Activated CD4-positive, alpha-beta memory T cell treated with anti-CD3 and anti-CD28 coated beads for 36 hours (primary cell): ENCODE data around the gene UCHL3. TPM values are rescaled to one million over a fixed set of nuclear protein-coding genes. Genes with fewer than 3 reads are reported as not detected.

Source experiments
- CTCF ChIA-PET: fragments of 350-600 bp; sonication (Branson Sonifier 250); formaldehyde crosslinking; loops from one replicate; lab custom pipeline; 2021; ENCODE audit warnings: antibody characterized with exemption, inconsistent platforms; lab: Charles Lee
- POLR2A ChIA-PET: fragments of 350-600 bp; sonication (Branson Sonifier 250); formaldehyde crosslinking; loops from one replicate; lab custom pipeline; 2021; ENCODE audit warnings: antibody characterized with exemption; lab: Charles Lee
- DNase-seq: peaks from one replicate; pipeline ENCODE4 v3.0.0-alpha.2; 2020
- H3K27ac Mint-ChIP-seq: one replicate; pipeline ENCODE4 v1.8.0; 2021; ENCODE audit warnings: mixed read lengths
- H3K27me3 Mint-ChIP-seq: one replicate; pipeline ENCODE4 v1.8.0; 2021; ENCODE audit warnings: mixed read lengths
- H3K36me3 Mint-ChIP-seq: one replicate; pipeline ENCODE4 v1.8.0; 2021; ENCODE audit warnings: mixed read lengths
- H3K4me1 Mint-ChIP-seq: one replicate; pipeline ENCODE4 v1.8.0; 2021; ENCODE audit warnings: low read depth, mixed read lengths
- H3K4me3 Mint-ChIP-seq: one replicate; pipeline ENCODE4 v1.8.0; 2021; ENCODE audit warnings: mild to moderate bottlenecking, mixed read lengths
- H3K9me3 Mint-ChIP-seq: one replicate; pipeline ENCODE4 v1.8.0; 2021; ENCODE audit warnings: mixed read lengths
- intact Hi-C: fragments of 100-400 bp; cut with micrococcal nuclease; formaldehyde crosslinking; loops from one replicate; pipeline ENCODE4 v1.15.1; 2023
- total RNA-seq, 2 experiments: library from RNA; stranded (reverse); gene quantifications; one replicate each; pipeline ENCODE4 v1.2.3, GENCODE V29; 2021

The UCHL3 gene
- total RNA-seq, 2 experiments from 2014 or later = 39.1 to 42.6 TPM

GRCh38 chr13:75636436-75637180 lies 87.0 kb downstream of the UCHL3 start:
- Mint-ChIP-seq H3K9me3 (no peaks in the 10 kb centered on the region), H3K36me3 (no peaks in the 10 kb centered on the region), H3K27me3 (peaks cover 10% of the 10 kb centered on the region), H3K4me1 (peaks cover 10% of the 10 kb centered on the region), H3K27ac (no peak overlapping the region), H3K4me3 (peak overlapping the region; percentile 74)
- intact Hi-C loops = loop anchor here (1.0 to 10.0 kb wide), 2 partner anchors 87 to 272 kb away; partner anchors contain the start of gene UCHL3
- ChIA-PET POLR2A (no interaction called here), CTCF (no interaction called here)
- DNase-seq = peak; percentile 56

DNA sequence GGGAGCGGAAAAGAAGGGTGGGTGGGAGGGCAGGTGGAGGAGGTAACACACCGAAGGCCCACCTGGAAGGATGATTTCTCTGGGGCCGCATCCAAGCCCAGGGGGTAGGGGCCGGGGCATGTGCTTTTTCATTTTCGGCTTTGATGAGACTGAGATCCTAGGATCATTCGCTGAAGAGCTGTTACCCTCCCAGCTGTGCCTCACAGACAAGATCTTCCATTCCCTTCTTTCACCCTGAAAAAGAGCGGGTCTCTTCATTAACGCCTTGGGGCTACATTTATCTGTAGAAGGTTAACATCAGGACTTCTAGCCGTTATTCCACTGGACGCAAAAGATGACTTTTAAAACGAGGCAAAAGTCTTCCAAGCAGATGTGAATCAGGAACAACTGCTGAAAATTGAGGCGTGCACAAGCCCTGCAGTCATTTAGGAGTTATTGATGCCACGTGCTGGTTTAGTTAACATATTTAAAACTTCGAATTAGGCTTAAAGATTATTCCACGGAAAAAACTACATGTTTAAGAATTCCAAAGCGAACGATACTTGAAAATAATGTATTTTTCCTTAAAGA lies 87.7 kb downstream of the UCHL3 start:
- intact Hi-C loops = loop anchor here (10.0 kb wide), 1 partner anchor 272 kb away; no protein-coding TSS in a partner anchor
- POLR2A ChIA-PET = no interaction called here
- no peaks in the 10 kb centered on the region for H3K36me3 Mint-ChIP-seq
- H3K4me3 Mint-ChIP-seq = peak overlapping the region; percentile 74
- CTCF ChIA-PET = no interaction called here
- H3K9me3 Mint-ChIP-seq = no peaks in the 10 kb centered on the region
- H3K27me3 Mint-ChIP-seq = peaks cover 10% of the 10 kb centered on the region
- no peak for DNase-seq
- H3K4me1 Mint-ChIP-seq = peaks cover 10% of the 10 kb centered on the region
- H3K27ac Mint-ChIP-seq = no peak overlapping the region

DNA sequence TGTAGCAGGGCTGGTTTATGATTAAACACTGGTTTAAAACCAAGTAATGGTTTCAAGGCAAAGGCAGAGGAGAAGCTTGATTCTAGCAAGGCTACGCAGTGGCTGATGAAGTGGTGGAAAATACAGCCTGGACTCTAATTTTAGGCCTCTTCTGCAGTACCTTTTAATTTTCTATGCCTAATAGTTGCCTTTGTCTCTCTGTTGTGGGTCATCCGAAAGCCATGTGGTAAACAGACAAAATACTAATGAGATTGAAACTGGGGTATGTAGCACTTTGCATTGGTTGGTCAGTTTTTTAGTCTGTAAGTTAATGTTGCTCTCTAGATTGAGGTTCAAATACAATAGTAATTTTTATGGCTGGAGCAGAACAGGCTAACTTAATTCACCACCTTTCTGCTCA lies 89.9 kb downstream of the UCHL3 start:
- POLR2A ChIA-PET = no interaction called here
- intact Hi-C loops = loop anchor here (10.0 kb wide), 1 partner anchor 275 kb away; no protein-coding TSS in a partner anchor
- no peaks in the 10 kb centered on the region for H3K36me3 Mint-ChIP-seq
- CTCF ChIA-PET = no interaction called here
- no peaks in the 10 kb centered on the region for H3K9me3 Mint-ChIP-seq
- H3K27ac Mint-ChIP-seq = no peak overlapping the region
- DNase-seq = no peak
- peaks cover 10% of the 10 kb centered on the region for H3K27me3 Mint-ChIP-seq
- H3K4me3 Mint-ChIP-seq = no peak overlapping the region
- H3K4me1 Mint-ChIP-seq = peaks cover 5% of the 10 kb centered on the region

DNA sequence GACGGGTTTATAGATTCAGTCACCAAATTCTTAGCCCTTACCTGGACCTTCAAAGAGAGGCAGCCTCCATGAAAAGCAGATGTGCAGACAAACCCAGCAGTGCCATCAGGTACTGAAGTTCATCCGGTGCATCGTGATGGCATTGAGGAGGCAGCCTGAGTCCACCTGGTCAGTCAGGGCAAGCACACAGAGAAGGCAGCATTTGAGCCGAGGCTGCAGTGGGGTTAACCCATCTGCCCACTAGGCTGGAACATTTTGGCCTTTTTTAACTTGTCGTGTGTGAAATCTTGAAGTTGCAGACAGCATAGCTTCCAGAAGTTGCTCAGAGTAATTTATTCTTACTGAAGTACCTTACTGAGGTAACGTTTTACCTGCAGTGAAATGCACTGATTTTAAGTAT lies 91.4 kb downstream of the UCHL3 start:
- no peaks in the 10 kb centered on the region for H3K9me3 Mint-ChIP-seq
- peaks cover 10% of the 10 kb centered on the region for H3K27me3 Mint-ChIP-seq
- intact Hi-C loops = no loop called here
- no peak overlapping the region for H3K27ac Mint-ChIP-seq
- H3K4me3 Mint-ChIP-seq = no peak overlapping the region
- ChIA-PET CTCF (no interaction called here), POLR2A (no interaction called here)
- peaks cover 5% of the 10 kb centered on the region for H3K4me1 Mint-ChIP-seq
- no peaks in the 10 kb centered on the region for H3K36me3 Mint-ChIP-seq
- no peak for DNase-seq

DNA sequence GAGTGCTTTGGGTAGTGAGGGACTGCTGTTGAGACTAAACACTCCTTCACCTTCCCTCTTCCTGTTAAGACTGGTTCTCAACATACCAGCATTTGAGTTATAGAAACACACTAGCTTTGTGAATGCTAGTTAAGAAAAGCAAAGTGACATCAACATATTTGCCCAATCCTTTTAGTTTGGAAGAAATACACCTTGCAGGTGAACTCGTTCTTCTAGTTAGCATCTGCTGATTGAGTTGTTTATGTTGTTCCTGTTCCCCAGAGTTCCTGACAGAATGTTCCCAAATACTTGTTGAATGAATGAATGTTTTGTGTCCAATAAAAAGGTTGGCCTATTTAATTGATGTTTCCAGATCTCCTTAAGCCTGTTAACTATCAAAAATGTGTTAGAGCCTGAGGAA lies 93.6 kb downstream of the UCHL3 start:
- ChIA-PET CTCF (no interaction called here), POLR2A (no interaction called here)

GRCh38 chr13:75643693-75644092 lies 94.1 kb downstream of the UCHL3 start:
- Mint-ChIP-seq H3K4me3 (no peak overlapping the region), H3K36me3 (peaks cover 2% of the 10 kb centered on the region), H3K4me1 (no peaks in the 10 kb centered on the region), H3K27me3 (no peaks in the 10 kb centered on the region), H3K27ac (no peak overlapping the region), H3K9me3 (no peaks in the 10 kb centered on the region)
- no peak for DNase-seq
- CTCF ChIA-PET = no interaction called here
- intact Hi-C loops = no loop called here
- POLR2A ChIA-PET = no interaction called here

More for the DNA sequence above, 93.6 kb downstream of the UCHL3 start:
- no peak overlapping the region for H3K27ac Mint-ChIP-seq
- no peaks in the 10 kb centered on the region for H3K9me3 Mint-ChIP-seq
- DNase-seq = no peak
- H3K36me3 Mint-ChIP-seq = peaks cover 2% of the 10 kb centered on the region
- no peaks in the 10 kb centered on the region for H3K4me1 Mint-ChIP-seq
- H3K27me3 Mint-ChIP-seq = peaks cover 1% of the 10 kb centered on the region
- intact Hi-C loops = no loop called here
- H3K4me3 Mint-ChIP-seq = no peak overlapping the region

GRCh38 chr13:75645141-75645540 lies 95.5 kb downstream of the UCHL3 start:
- Mint-ChIP-seq H3K4me3 (no peak overlapping the region), H3K27ac (no peak overlapping the region), H3K27me3 (no peaks in the 10 kb centered on the region), H3K36me3 (peaks cover 2% of the 10 kb centered on the region), H3K9me3 (no peaks in the 10 kb centered on the region), H3K4me1 (no peaks in the 10 kb centered on the region)
- intact Hi-C loops = no loop called here
- ChIA-PET POLR2A (no interaction called here), CTCF (no interaction called here)
- no peak for DNase-seq

GRCh38 chr13:75647126-75647784 lies 97.7 kb downstream of the UCHL3 start:
- ChIA-PET POLR2A (no interaction called here), CTCF (no interaction called here)
- intact Hi-C loops = no loop called here
- H3K9me3 Mint-ChIP-seq = no peaks in the 10 kb centered on the region
- no peak for DNase-seq
- H3K4me1 Mint-ChIP-seq = no peaks in the 10 kb centered on the region
- H3K4me3 Mint-ChIP-seq = no peak overlapping the region
- no peaks in the 10 kb centered on the region for H3K27me3 Mint-ChIP-seq
- H3K27ac Mint-ChIP-seq = no peak overlapping the region
- peaks cover 2% of the 10 kb centered on the region for H3K36me3 Mint-ChIP-seq

- ChIA-PET POLR2A (no interaction called here), CTCF (interaction anchor here (2.1 kb wide), 1 partner anchor 222 kb away, joined by 7 read pairs; no protein-coding TSS in a partner anchor)
- Mint-ChIP-seq H3K36me3 (peaks cover 2% of the 10 kb centered on the region), H3K4me1 (no peaks in the 10 kb centered on the region), H3K27me3 (no peaks in the 10 kb centered on the region), H3K4me3 (no peak overlapping the region), H3K9me3 (no peaks in the 10 kb centered on the region), H3K27ac (no peak overlapping the region)
- no peak for DNase-seq
- intact Hi-C loops = no loop called here
Measured at GRCh38 chr13:75648446-75648845, 98.9 kb downstream of the UCHL3 start.

GRCh38 chr13:75651013-75651412 lies 101.4 kb downstream of the UCHL3 start:
- H3K9me3 Mint-ChIP-seq = no peaks in the 10 kb centered on the region
- intact Hi-C loops = no loop called here
- CTCF ChIA-PET = no interaction called here

DNA sequence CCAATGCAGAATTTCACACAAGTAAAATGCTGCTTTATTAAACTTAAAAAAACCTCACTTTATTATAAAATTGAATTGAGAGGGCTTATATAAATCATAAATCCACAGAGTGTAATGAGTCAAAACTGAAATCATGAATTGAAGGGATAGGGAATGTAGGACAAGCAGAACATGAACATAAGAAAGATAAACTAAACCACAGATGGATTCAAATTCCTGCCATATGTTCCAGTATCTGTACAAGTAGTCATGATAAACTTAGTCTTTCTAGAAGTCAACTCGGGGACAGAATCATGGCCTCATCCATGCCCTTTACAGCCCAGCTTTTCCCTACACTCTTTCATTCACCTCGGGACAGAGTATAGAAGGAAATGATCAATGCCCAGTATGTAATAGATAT lies 103.1 kb downstream of the UCHL3 start:
- Mint-ChIP-seq H3K27ac (no peak overlapping the region), H3K27me3 (no peaks in the 10 kb centered on the region), H3K36me3 (peaks cover 1% of the 10 kb centered on the region), H3K4me1 (no peaks in the 10 kb centered on the region), H3K9me3 (no peaks in the 10 kb centered on the region), H3K4me3 (no peak overlapping the region)
- intact Hi-C loops = no loop called here
- ChIA-PET CTCF (no interaction called here), POLR2A (no interaction called here)
- DNase-seq = no peak

More at GRCh38 chr13:75651013-75651412, 101.4 kb downstream of the UCHL3 start:
- H3K27ac Mint-ChIP-seq = no peak overlapping the region
- peaks cover 2% of the 10 kb centered on the region for H3K36me3 Mint-ChIP-seq
- no peak for DNase-seq
- H3K4me1 Mint-ChIP-seq = no peaks in the 10 kb centered on the region
- no peaks in the 10 kb centered on the region for H3K27me3 Mint-ChIP-seq
- H3K4me3 Mint-ChIP-seq = no peak overlapping the region
- POLR2A ChIA-PET = no interaction called here
